Upper lobe of left lung (tissue), 4 donors: ENCODE data around the gene KCTD14.

Experiments
- CTCF ChIP-seq, 6 experiments: fragments of 450-650 bp in 4 of 6; fragments of 200-600 bp in 2 of 6; sonication (generic) in 2 of 6; IDR thresholded peaks; one replicate each; pipeline ENCODE4 v1.5.1; 2016 to 2019; ENCODE audit warnings: antibody characterized with exemption in 6 of 6
- POLR2AphosphoS5 ChIP-seq, 2 donors: sonication (generic); formaldehyde crosslinking; IDR thresholded peaks; one replicate each; pipeline ENCODE4 v1.5.1; 2017; ENCODE audit warnings: antibody characterized with exemption in 2 of 2

- no peak for TF ChIP-seq CTCF (IDR thresholded peaks at IDR 0.05)
- TF ChIP-seq POLR2AphosphoS5 (IDR thresholded peaks at IDR 0.05): no peak
Observed at GRCh38 chr11:77967753-77968152, 55.3 kb downstream of the KCTD14 start.
